OCI-LY7 (cell line): ENCODE results near the gene LRRC8C. TPM values are rescaled to one million over a fixed set of nuclear protein-coding genes. Genes with fewer than 3 reads are reported as not detected.

Experiments
- BruUV-seq: library from RNA; stranded (reverse); fragments of 400-500 nt; replicated peaks from 2 replicates; lab custom pipeline; 2021; lab: Mats Ljungman, UMichigan
- CTCF ChIA-PET: fragments of 300-600 bp; sonication (Branson Sonifier 250); formaldehyde crosslinking; loops from one replicate; lab custom pipeline; 2022; ENCODE audit warnings: antibody characterized with exemption; ENCODE audit not compliant: unreplicated experiment; lab: Charles Lee
- POLR2A ChIA-PET: fragments of 300-600 bp; sonication (Branson Sonifier 250); formaldehyde crosslinking; loops from one replicate; lab custom pipeline; 2022; ENCODE audit warnings: antibody characterized with exemption; lab: Charles Lee
- DNase-seq: peaks from one replicate; pipeline ENCODE4 v3.0.0-alpha.2; 2015; ENCODE audit warnings: low spot score
- H2AFZ ChIP-seq: fragments of 200-600 bp; sonication (generic), shearing (Covaris generic); 2 replicates; pipeline ENCODE4 v1.6.1; 2014; ENCODE audit warnings: mild to moderate bottlenecking, antibody characterized with exemption, low read length, moderate library complexity
- H3K27ac ChIP-seq: fragments of 200-600 bp; sonication (generic); 2 replicates; pipeline ENCODE4 v1.5.1; 2014; ENCODE audit warnings: mixed run types, low read depth, mild to moderate bottlenecking, moderate library complexity, low read length, inconsistent platforms; ENCODE audit not compliant: poor library complexity, severe bottlenecking
- H3K36me3 ChIP-seq: fragments of 200-600 bp; sonication (generic); 2 replicates; pipeline ENCODE4 v1.6.1; 2014; ENCODE audit warnings: mild to moderate bottlenecking, antibody characterized with exemption, low read length, moderate library complexity, mixed read lengths; ENCODE audit not compliant: insufficient read depth
- H3K4me1 ChIP-seq: fragments of 200-600 bp; sonication (generic); 2 replicates; pipeline ENCODE4 v1.5.1; 2014; ENCODE audit warnings: mild to moderate bottlenecking, low read length; ENCODE audit not compliant: insufficient read depth, poor library complexity, severe bottlenecking
- H3K4me2 ChIP-seq: fragments of 200-600 bp; sonication (generic); 2 replicates; pipeline ENCODE4 v1.6.1; 2014; ENCODE audit warnings: mild to moderate bottlenecking, low read length
- H3K4me3 ChIP-seq: fragments of 200-600 bp; sonication (generic); 2 replicates; pipeline ENCODE4 v1.5.1; 2014; ENCODE audit warnings: mild to moderate bottlenecking, low read depth, low read length; ENCODE audit not compliant: poor library complexity, severe bottlenecking
- H3K79me2 ChIP-seq: fragments of 200-600 bp; sonication (generic); 2 replicates; pipeline ENCODE4 v1.6.1; 2016; ENCODE audit warnings: low read depth, mild to moderate bottlenecking, low read length, moderate library complexity, mixed read lengths; ENCODE audit not compliant: insufficient read depth
- H3K9me2 ChIP-seq: fragments of 200-600 bp; sonication (generic); 2 replicates; pipeline ENCODE4 v1.6.1; 2016; ENCODE audit warnings: mild to moderate bottlenecking, low read length, mixed read lengths; ENCODE audit not compliant: insufficient read depth
- H3K9me3 ChIP-seq: fragments of 200-600 bp; sonication (generic); 2 replicates; pipeline ENCODE4 v1.6.1; 2014; ENCODE audit warnings: mild to moderate bottlenecking, mixed run types, low read length, mixed read lengths
- H4K20me1 ChIP-seq: fragments of 200-600 bp; sonication (generic); 2 replicates; pipeline ENCODE4 v1.6.1; 2014; ENCODE audit warnings: mild to moderate bottlenecking, antibody characterized with exemption, low read length, moderate library complexity, mixed read lengths; ENCODE audit not compliant: insufficient read depth
- CTCF ChIP-seq: fragments of 200-600 bp; sonication (generic); conservative IDR thresholded peaks from 2 replicates; pipeline ENCODE4 v1.5.1; 2014; ENCODE audit warnings: mild to moderate bottlenecking, antibody characterized with exemption, low read length, moderate library complexity, mixed read lengths
- EZH2phosphoT487 ChIP-seq: fragments of 200-600 bp; sonication (generic); IDR thresholded peaks from 2 replicates; pipeline ENCODE4 v1.6.1; 2018; ENCODE audit warnings: low read depth, borderline replicate concordance, mild to moderate bottlenecking, mixed run types, antibody characterized with exemption, low read length, moderate library complexity, mixed read lengths
- intact Hi-C: fragments of 100-400 bp; cut with micrococcal nuclease; formaldehyde crosslinking; loops from one replicate; pipeline ENCODE4 v1.10.0; 2022; ENCODE audit not compliant: unreplicated experiment
- total RNA-seq, 2 experiments: library from RNA; depleted of rRNA in 1 of 2; stranded (reverse); fragments of >200 nt in 1 of 2; shearing (Covaris generic) in 1 of 2; gene quantifications; 2 replicates each; pipeline ENCODE4 v1.2.3, GENCODE V29; 2014 to 2022

The LRRC8C gene
- total RNA-seq, 2 experiments from 2014 or later = 6.0 to 9.0 TPM

GRCh38 chr1:89735479-89735878 is 102.6 kb downstream of the LRRC8C start:
- H3K79me2 ChIP-seq = no peaks in the 10 kb centered on the region
- BruUV-seq = no TSS peak
- no peaks in the 10 kb centered on the region for H3K9me3 ChIP-seq
- intact Hi-C loops = no loop called here
- no peak overlapping the region for H3K4me3 ChIP-seq
- H3K4me1 ChIP-seq = peaks cover 5% of the 10 kb centered on the region
- H3K36me3 ChIP-seq = no peaks in the 10 kb centered on the region
- no peak overlapping the region for H2AFZ ChIP-seq
- no peaks in the 10 kb centered on the region for H3K9me2 ChIP-seq
- H4K20me1 ChIP-seq = no peaks in the 10 kb centered on the region
- TF ChIP-seq CTCF (no peak), EZH2phosphoT487 (no peak)
- ChIA-PET CTCF (no interaction called here), POLR2A (interaction anchor here (0.6 kb wide), 1 partner anchor 16 kb away, joined by 3 read pairs; no protein-coding TSS in a partner anchor)
- no peak overlapping the region for H3K27ac ChIP-seq
- no peak overlapping the region for H3K4me2 ChIP-seq
- DNase-seq = no peak

DNA sequence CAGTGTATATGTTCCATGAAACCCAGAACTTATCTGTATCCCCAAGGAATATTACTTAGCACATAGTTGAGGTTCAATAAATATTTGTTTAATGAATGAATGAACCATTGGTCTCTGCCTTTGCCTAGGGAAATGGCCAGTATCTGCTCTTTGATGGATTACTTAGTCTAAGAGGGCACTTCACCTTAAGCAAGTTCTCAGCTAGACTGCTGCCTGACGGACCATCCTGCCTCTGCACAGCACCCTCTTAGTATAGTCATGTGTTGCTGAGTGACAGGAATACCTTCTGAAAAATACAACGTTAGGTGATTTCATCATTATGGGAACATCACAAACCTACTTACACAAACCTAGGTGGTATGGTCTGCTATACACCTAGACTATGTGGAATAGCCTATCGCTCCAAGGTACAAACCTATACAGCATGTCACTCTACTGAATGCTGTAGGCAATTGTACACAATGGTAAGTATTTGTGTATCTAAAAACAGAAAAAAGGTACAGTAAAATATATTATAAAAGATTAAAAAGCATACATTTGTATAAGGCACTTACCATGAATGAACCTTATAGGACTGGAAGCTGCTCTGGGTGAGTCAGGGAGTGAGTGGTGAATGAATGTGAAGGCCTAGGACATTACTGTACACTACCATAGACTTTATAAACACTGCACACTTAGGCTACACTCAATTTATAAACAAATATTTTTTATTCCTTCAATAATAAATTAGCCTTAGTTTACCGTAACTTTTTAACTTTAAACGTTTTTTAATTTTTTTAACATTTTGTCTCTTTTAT is 104.2 kb downstream of the LRRC8C start:
- Histone ChIP-seq H3K27ac (no peak overlapping the region), H3K4me3 (no peak overlapping the region), H2AFZ (no peak overlapping the region), H4K20me1 (no peaks in the 10 kb centered on the region), H3K9me2 (no peaks in the 10 kb centered on the region), H3K9me3 (no peaks in the 10 kb centered on the region), H3K4me2 (no peak overlapping the region), H3K79me2 (no peaks in the 10 kb centered on the region), H3K4me1 (peaks cover 5% of the 10 kb centered on the region), H3K36me3 (no peaks in the 10 kb centered on the region)
- POLR2A ChIA-PET = no interaction called here
- DNase-seq = no peak
- CTCF ChIA-PET = no interaction called here
- intact Hi-C loops = no loop called here
- TF ChIP-seq EZH2phosphoT487 (no peak), CTCF (no peak)
- BruUV-seq = no TSS peak

DNA sequence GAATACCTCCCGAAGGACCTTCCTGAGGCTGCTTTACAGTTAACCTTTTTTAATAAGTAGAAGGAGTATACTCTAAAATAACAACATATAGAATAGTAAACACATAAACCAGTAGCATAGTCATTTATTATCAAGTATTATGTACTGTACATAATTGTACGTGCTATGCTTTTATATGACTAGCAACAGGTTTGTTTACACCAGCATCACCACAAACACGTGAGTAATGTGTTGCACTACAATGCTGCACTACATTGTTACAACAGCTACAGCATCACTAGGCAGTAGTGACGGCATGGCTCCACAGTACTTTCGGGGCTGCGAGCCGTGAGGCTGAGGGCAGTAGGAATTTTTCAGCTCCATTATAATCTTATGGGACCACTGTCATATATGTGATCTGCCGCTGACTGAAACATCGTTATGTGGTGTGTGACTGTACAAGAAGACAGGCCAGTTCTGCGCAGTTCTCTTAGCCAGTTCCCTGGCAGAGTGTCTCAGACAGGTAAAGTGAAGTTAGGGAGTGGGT is 105.1 kb downstream of the LRRC8C start:
- ChIA-PET CTCF (no interaction called here), POLR2A (interaction anchor here (0.7 kb wide), 1 partner anchor 19 kb away, joined by 4 read pairs; no protein-coding TSS in a partner anchor)
- no peak overlapping the region for H2AFZ ChIP-seq
- H3K9me3 ChIP-seq = no peaks in the 10 kb centered on the region
- DNase-seq = no peak
- no peaks in the 10 kb centered on the region for H3K9me2 ChIP-seq
- H3K4me1 ChIP-seq = peaks cover 5% of the 10 kb centered on the region
- H3K4me2 ChIP-seq = no peak overlapping the region
- H3K79me2 ChIP-seq = no peaks in the 10 kb centered on the region
- no peak for TF ChIP-seq CTCF
- TF ChIP-seq EZH2phosphoT487 = no peak
- H3K27ac ChIP-seq = no peak overlapping the region
- no peak overlapping the region for H3K4me3 ChIP-seq
- BruUV-seq = no TSS peak
- no peaks in the 10 kb centered on the region for H3K36me3 ChIP-seq
- intact Hi-C loops = no loop called here
- H4K20me1 ChIP-seq = no peaks in the 10 kb centered on the region
